Panc1 (cell line): ENCODE results near the gene CEP83. TPM values are rescaled to one million over a fixed set of nuclear protein-coding genes. Genes with fewer than 3 reads are reported as not detected.

Experiments
- ATAC-seq: fragments of 200-7000 bp; cut with Tn5 transposase; 2 replicates; pipeline ENCODE4 v1.9.1; 2020; ENCODE audit warnings: mild to moderate bottlenecking, moderate library complexity
- BruUV-seq: library from RNA; stranded (reverse); fragments of 400-500 nt; replicated peaks from 2 replicates; lab custom pipeline; 2021; lab: Mats Ljungman, UMichigan
- CTCF ChIA-PET: fragments of 300-600 bp; sonication (Branson Sonifier 250); formaldehyde crosslinking; loops from one replicate; lab custom pipeline; 2022; ENCODE audit warnings: antibody characterized with exemption; lab: Charles Lee
- POLR2A ChIA-PET: fragments of 300-600 bp; sonication (Branson Sonifier 250); formaldehyde crosslinking; loops from one replicate; lab custom pipeline; 2022; ENCODE audit warnings: antibody characterized with exemption; lab: Charles Lee
- DNase-seq: peaks from one replicate; pipeline ENCODE4 v3.0.0-alpha.2; 2010; ENCODE audit warnings: low read depth, low spot score
- H3K27ac ChIP-seq: 2 replicates; pipeline ENCODE4 v1.5.1; 2011; ENCODE audit warnings: mild to moderate bottlenecking, low read length, inconsistent platforms
- H3K27me3 ChIP-seq: fragments of 200-500 bp; sonication (Bioruptor generic); 2 replicates; pipeline ENCODE4 v1.6.0; 2014; ENCODE audit warnings: low read length, inconsistent platforms; ENCODE audit not compliant: control insufficient read depth, insufficient read depth
- H3K36me3 ChIP-seq: fragments of 200-500 bp; sonication (Bioruptor generic); 2 replicates; pipeline ENCODE4 v1.5.1; 2014; ENCODE audit warnings: inconsistent platforms, mild to moderate bottlenecking, low read length, moderate library complexity; ENCODE audit not compliant: control insufficient read depth, insufficient read depth
- H3K4me1 ChIP-seq: 2 replicates; pipeline ENCODE4 v1.5.1; 2011; ENCODE audit warnings: inconsistent platforms, mild to moderate bottlenecking, low read length, moderate library complexity; ENCODE audit not compliant: control insufficient read depth, insufficient read depth
- H3K4me3 ChIP-seq, 2 experiments: 2 replicates each; pipeline ENCODE4 v1.5.1; 2011 to 2012; ENCODE audit warnings: low read depth in 2 of 2, low read length in 2 of 2, mild to moderate bottlenecking in 2 of 2, inconsistent platforms in 1 of 2, moderate library complexity in 1 of 2
- H3K9me3 ChIP-seq: fragments of 200-500 bp; sonication (Bioruptor generic); 2 replicates; pipeline ENCODE4 v1.5.1; 2014; ENCODE audit warnings: low read depth, mild to moderate bottlenecking, inconsistent platforms, low read length, moderate library complexity; ENCODE audit not compliant: control insufficient read depth, insufficient read depth
- CTCF ChIP-seq: fragments of 450-650 bp; IDR thresholded peaks from 2 replicates; pipeline ENCODE4 v1.5.1; 2017; ENCODE audit warnings: mild to moderate bottlenecking
- POLR2AphosphoS5 ChIP-seq: IDR thresholded peaks from 2 replicates; pipeline ENCODE4 v1.6.1; 2012; ENCODE audit warnings: mild to moderate bottlenecking, low read depth, low read length, moderate library complexity
- REST ChIP-seq, 2 experiments: IDR thresholded peaks; 2 replicates each; pipeline ENCODE4 v1.6.1; 2011 to 2012; ENCODE audit warnings: low read depth in 2 of 2, control low read depth in 1 of 2, low read length in 1 of 2, mild to moderate bottlenecking in 1 of 2, moderate library complexity in 1 of 2; ENCODE audit not compliant: insufficient read depth in 1 of 2
- SIN3A ChIP-seq: IDR thresholded peaks from 2 replicates; pipeline ENCODE4 v1.6.1; 2012; ENCODE audit warnings: low read depth, mild to moderate bottlenecking, low read length, moderate library complexity, borderline replicate concordance; ENCODE audit not compliant: insufficient read depth
- TCF7L2 ChIP-seq: IDR thresholded peaks from 2 replicates; pipeline ENCODE4 v1.6.1; 2011; ENCODE audit warnings: mild to moderate bottlenecking, low read depth, low read length, inconsistent platforms
- in situ Hi-C: cut with HindIII; loops from 2 replicates; pipeline ENCODE4 v1.10.0; 2016; ENCODE audit warnings: low sequenced_read_pairs, low pct_unique_long_range_greater_than_20kb
- intact Hi-C: fragments of 100-400 bp; cut with micrococcal nuclease; formaldehyde crosslinking; loops from one replicate; pipeline ENCODE4 v1.10.0; 2022; ENCODE audit not compliant: unreplicated experiment
- total RNA-seq: library from RNA; stranded (reverse); gene quantifications from one replicate; pipeline ENCODE4 v1.2.1, GENCODE V29; 2021; ENCODE audit not compliant: unreplicated experiment

CEP83 gene
- total RNA-seq, 1 experiment from 2014 or later = 28.0 TPM

DNA sequence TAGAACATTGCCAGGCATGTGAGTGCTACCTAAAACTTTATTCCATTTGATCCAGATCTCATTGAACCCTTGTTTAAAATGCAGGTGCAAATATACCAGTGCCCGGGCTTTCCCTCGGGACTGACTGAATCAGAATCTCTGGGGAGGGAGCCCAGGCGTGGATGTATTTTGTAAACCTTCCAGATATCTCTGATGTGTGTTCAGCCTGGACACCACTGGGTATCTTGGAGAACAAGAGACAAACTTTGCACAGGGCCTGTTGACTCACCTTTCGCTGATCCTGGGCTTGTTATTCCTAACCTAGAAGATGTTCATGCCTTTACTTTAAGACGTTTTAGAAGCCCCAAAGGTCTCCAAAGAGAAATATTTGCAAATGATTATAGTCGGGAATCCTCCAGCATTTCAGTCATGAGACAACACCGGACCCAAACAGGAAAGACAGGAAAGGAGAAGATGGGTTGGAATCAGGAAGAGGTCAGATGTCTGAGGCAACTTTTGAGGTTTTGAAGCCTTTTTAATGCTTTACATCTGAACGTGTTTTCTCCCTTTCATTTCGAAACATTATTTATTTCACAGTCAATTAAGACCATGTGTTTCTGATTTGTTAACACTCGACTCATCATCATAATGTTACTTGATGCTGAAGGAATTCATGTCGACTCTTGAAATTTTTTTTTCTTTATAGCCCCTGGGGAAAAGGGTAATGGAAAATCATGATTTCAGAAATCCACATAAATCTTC lies 192.7 kb downstream of the CEP83 start:
- Histone ChIP-seq H3K27ac (no peak overlapping the region), H3K4me1 (0 out of 2 replicates have a peak, but pooled peaks cover 4% of the 10 kb centered on the region), H3K27me3 (peaks cover 12% of the 10 kb centered on the region), H3K4me3 (no peak overlapping the region), H3K36me3 (no peaks in the 10 kb centered on the region), H3K9me3 (no peaks in the 10 kb centered on the region)
- ChIA-PET POLR2A (no interaction called here), CTCF (no interaction called here)
- no TSS peak for BruUV-seq
- in situ Hi-C loops (no loop called here), intact Hi-C loops (no loop called here)
- TF ChIP-seq REST (IDR thresholded peaks at IDR 0.05; ENCODE audit: insufficient read depth in 1 of 2, low read depth in 2 of 2, low read length in 1 of 2) (no peak), CTCF (no peak), SIN3A (no peak), POLR2AphosphoS5 (no peak), TCF7L2 (no peak)
- DNase-seq (no peak), ATAC-seq (no peak)

GRCh38 chr12:94265966-94266745 lies 193.5 kb downstream of the CEP83 start:
- TF ChIP-seq POLR2AphosphoS5 (no peak), REST (IDR thresholded peaks at IDR 0.05; ENCODE audit: insufficient read depth in 1 of 2, low read depth in 2 of 2, low read length in 1 of 2) (no peak), CTCF (no peak), TCF7L2 (no peak), SIN3A (no peak)
- ChIA-PET CTCF (interaction anchor here (0.6 kb wide), 1 partner anchor 711 kb away, joined by 4 read pairs; no protein-coding TSS in a partner anchor), POLR2A (no interaction called here)
- Histone ChIP-seq H3K9me3 (no peaks in the 10 kb centered on the region), H3K27ac (no peak overlapping the region), H3K27me3 (peaks cover 12% of the 10 kb centered on the region), H3K4me3 (no peak overlapping the region), H3K36me3 (no peaks in the 10 kb centered on the region), H3K4me1 (0 out of 2 replicates have a peak, but pooled peaks cover 4% of the 10 kb centered on the region)
- no TSS peak for BruUV-seq
- in situ Hi-C loops = no loop called here
- ATAC-seq (no peak), DNase-seq (no peak)
- intact Hi-C loops = no loop called here
